Measurements from ENCODE around the gene UBP1.

DNA sequence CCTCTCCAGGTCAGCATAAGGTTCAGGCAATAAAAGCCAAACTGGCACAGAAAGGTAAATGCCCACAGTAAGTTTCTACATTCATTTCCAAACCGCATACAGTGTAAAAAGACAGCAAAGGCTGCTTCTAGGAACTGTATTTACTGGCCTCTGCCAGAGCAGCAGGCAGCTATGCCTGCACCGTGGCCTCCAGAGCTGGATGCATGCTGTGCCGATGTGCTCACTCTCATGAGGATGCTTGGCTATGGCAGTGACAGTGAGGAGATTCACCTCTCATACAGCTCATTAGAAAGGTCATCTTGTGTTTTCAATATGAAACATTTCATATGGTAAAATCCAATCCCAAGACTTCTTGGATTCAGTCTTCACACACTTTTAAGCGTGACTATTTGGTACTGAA lies 50.3 kb downstream of the UBP1 start:
- TF ChIP-seq, protein P1, sequence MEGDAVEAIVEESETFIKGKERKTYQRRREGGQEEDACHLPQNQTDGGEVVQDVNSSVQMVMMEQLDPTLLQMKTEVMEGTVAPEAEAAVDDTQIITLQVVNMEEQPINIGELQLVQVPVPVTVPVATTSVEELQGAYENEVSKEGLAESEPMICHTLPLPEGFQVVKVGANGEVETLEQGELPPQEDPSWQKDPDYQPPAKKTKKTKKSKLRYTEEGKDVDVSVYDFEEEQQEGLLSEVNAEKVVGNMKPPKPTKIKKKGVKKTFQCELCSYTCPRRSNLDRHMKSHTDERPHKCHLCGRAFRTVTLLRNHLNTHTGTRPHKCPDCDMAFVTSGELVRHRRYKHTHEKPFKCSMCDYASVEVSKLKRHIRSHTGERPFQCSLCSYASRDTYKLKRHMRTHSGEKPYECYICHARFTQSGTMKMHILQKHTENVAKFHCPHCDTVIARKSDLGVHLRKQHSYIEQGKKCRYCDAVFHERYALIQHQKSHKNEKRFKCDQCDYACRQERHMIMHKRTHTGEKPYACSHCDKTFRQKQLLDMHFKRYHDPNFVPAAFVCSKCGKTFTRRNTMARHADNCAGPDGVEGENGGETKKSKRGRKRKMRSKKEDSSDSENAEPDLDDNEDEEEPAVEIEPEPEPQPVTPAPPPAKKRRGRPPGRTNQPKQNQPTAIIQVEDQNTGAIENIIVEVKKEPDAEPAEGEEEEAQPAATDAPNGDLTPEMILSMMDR (IDR thresholded peaks at IDR 0.05) = no peak
- no peak for TF ChIP-seq POLR2A (IDR thresholded peaks at IDR 0.05)
